T-helper 2 cell treated with Interferon-gamma antibody and Interleukin-4, amounts not matched to agents 5 μg/mL and 100 μg/mL, for 36 hours (primary cell): Measurements from ENCODE around the gene CGA.

Experiments
- DNase-seq: peaks from one replicate; pipeline ENCODE4 v3.0.0; 2021; ENCODE audit warnings: low spot score
- H3K27ac Mint-ChIP-seq: one replicate; pipeline ENCODE4 v1.8.0; 2021; ENCODE audit warnings: mild to moderate bottlenecking, mixed read lengths
- H3K27me3 Mint-ChIP-seq: one replicate; pipeline ENCODE4 v1.8.0; 2021; ENCODE audit warnings: low read depth, mixed read lengths
- H3K36me3 Mint-ChIP-seq: one replicate; pipeline ENCODE4 v1.8.0; 2021; ENCODE audit warnings: low read depth, mixed read lengths
- H3K4me1 Mint-ChIP-seq: one replicate; pipeline ENCODE4 v1.8.0; 2021; ENCODE audit warnings: low read depth, mixed read lengths
- H3K4me3 Mint-ChIP-seq: one replicate; pipeline ENCODE4 v1.8.0; 2022; ENCODE audit warnings: mild to moderate bottlenecking, moderate library complexity, mixed read lengths
- H3K9me3 Mint-ChIP-seq: one replicate; pipeline ENCODE4 v1.8.0; 2021; ENCODE audit warnings: mixed read lengths

CGA gene

DNA sequence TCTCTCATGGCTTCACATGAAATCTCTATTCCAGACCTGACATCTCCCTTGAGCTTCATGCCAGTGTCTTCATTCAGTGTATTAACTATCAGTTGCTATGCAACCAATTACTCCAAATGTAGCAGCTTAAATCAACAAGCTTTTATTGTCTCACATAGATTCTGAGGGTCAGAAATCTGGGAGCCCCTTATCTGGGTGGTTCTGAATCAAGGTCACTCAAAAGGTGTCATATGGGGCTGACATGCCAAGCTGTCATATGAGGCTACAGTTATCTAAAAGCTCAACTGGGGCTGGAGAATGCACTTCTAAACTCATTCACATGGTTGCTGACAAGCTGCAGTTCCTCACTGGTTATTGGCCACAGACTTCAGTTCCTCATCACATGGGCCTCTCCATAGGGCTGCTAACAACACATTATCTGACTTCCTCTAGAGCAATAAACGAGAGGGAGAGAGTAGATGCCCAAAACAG, 7.3 kb upstream of the CGA start:
- H3K27ac Mint-ChIP-seq, result no peak overlapping the region

DNA sequence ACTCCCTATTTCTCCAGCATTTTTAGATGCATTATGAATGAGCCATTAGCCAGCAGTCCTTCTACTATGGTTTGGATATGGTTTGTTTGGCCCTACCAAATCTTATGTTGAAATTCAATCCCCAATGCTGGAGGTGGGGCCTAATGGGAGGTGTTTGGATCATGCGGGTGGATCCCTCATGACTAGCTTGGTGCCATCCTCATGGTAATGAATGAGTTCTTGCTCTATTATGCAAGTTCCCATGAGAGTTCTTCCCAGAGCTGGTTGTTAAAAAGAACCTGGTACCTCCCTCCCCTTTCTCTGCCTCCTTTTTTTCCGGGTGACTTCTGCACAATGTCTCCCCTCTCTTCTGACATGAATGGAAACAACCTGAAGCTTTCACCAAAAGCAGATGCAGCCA, 6.2 kb upstream of the CGA start:
- Mint-ChIP-seq H3K36me3 (no peaks in the 10 kb centered on the region), H3K4me3 (no peak overlapping the region), H3K27me3 (peaks cover 36% of the 10 kb centered on the region)

More for the DNA sequence above, 7.3 kb upstream of the CGA start:
- H3K4me1 Mint-ChIP-seq, result no peaks in the 10 kb centered on the region
- no peaks in the 10 kb centered on the region for H3K9me3 Mint-ChIP-seq
- no peak for DNase-seq
- no peak overlapping the region for H3K4me3 Mint-ChIP-seq
- peaks cover 36% of the 10 kb centered on the region for H3K27me3 Mint-ChIP-seq
- no peaks in the 10 kb centered on the region for H3K36me3 Mint-ChIP-seq

DNA sequence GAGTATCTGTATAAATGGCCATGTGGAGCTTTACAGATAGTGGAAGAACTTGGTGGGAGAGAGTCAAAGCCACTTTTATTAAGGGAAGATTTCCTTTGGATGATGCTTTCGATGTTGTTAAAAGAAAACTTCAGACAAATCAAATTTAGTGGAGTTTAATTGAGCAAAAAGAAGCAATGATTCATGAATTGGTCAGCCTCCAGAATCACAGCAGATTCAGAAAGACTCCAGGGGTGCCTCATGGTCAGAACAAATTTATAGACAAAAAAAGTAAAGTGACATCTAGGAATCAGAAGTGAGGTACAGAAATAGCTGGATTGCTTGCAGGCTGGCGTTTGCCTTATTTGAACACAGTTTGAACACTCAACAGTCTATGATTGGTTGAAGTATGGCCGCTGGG, 5.3 kb upstream of the CGA start:
- H3K4me1 Mint-ChIP-seq, result no peaks in the 10 kb centered on the region
- H3K36me3 Mint-ChIP-seq, result no peaks in the 10 kb centered on the region
- H3K4me3 Mint-ChIP-seq, result no peak overlapping the region
- H3K27ac Mint-ChIP-seq, result no peak overlapping the region
- no peak for DNase-seq
- no peaks in the 10 kb centered on the region for H3K9me3 Mint-ChIP-seq
- H3K27me3 Mint-ChIP-seq, result peaks cover 42% of the 10 kb centered on the region

More for the DNA sequence above, 6.2 kb upstream of the CGA start:
- Mint-ChIP-seq H3K4me1 (no peaks in the 10 kb centered on the region), H3K27ac (no peak overlapping the region), H3K9me3 (no peaks in the 10 kb centered on the region)
- no peak for DNase-seq

DNA sequence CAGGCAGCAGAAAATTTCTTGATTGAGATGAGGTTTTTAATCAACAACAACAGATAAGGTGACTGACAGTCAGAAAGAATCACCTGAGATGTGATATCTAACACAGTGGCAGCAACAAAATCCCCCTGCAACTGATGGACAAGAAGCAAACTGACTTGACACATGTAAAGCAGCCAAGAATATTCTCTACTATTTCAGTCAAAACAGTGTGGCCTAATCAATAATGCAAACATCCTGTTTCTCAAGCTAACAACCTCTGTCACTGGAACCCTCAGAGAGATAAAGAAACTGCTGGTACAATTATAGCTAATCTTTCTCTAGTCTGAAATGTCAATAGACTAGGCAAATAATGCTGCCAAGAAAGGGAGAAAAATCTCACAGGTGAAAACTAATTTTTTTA, 4.6 kb upstream of the CGA start:
- Mint-ChIP-seq H3K27ac (no peak overlapping the region), H3K27me3 (peaks cover 49% of the 10 kb centered on the region), H3K4me3 (no peak overlapping the region), H3K9me3 (no peaks in the 10 kb centered on the region), H3K36me3 (no peaks in the 10 kb centered on the region), H3K4me1 (no peaks in the 10 kb centered on the region)
- no peak for DNase-seq

DNA sequence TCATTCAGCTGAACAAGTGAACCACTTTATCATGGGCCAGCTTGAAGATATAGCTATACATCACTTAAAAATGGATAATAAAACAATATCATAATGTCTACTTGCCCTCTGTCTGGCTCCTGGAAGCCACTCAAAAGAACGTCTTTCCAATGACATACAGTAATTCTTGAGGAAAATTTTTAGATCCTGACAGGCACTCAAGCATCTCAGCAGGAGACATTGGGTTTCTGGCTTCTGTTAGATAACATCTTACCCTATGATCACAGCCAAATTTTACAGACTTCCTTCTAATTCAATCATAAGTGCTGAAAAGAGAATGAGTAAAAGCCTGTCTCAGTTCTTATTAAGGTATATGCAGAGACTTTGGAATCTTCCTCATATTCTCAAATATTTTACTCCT, 330 bp downstream of the CGA start:
- no peak for DNase-seq
- Mint-ChIP-seq H3K36me3 (no peaks in the 10 kb centered on the region), H3K27me3 (peaks cover 46% of the 10 kb centered on the region), H3K27ac (no peak overlapping the region), H3K4me3 (no peak overlapping the region), H3K4me1 (no peaks in the 10 kb centered on the region), H3K9me3 (no peaks in the 10 kb centered on the region)

DNA sequence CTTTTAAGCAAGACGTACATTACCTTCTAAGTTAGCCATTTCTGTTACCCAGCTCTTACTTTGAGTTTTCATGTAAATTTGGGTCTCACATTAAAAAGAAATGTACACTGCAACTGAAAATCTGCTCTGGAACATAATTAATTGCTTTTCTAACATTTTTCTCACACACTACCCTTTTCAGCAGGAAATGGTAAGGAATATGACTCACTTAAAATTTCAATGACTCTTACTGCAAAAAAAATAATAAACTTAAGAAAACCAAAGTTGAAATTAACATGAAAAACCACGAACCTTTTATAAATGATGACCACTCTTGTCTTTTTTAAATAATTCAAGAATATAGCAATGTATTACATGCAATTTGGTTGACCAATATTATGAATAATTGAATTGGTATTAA, 1.3 kb downstream of the CGA start:
- Mint-ChIP-seq H3K9me3 (no peaks in the 10 kb centered on the region), H3K4me1 (no peaks in the 10 kb centered on the region), H3K4me3 (no peak overlapping the region), H3K36me3 (no peaks in the 10 kb centered on the region), H3K27me3 (peaks cover 42% of the 10 kb centered on the region), H3K27ac (no peak overlapping the region)
- DNase-seq, result no peak

DNA sequence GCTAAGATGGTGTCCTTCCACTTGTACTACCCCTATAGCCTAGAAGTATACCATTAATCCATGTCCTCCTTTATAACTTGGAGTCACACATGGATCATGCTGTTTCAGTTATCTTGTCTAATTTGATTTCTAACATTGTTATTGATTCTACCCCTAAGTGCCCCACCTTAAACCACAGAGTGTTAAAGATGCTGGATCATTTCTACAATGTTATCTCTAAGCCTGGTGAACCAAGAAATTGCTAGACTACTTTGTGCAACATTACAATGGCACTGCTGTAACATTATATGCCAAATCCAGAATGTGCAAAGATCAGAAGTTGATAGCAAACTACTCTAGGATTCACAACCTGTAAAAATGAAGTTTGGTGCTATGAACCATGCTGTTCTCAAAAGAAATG, 1.7 kb downstream of the CGA start:
- Mint-ChIP-seq H3K9me3 (no peaks in the 10 kb centered on the region), H3K4me3 (no peak overlapping the region)

DNA sequence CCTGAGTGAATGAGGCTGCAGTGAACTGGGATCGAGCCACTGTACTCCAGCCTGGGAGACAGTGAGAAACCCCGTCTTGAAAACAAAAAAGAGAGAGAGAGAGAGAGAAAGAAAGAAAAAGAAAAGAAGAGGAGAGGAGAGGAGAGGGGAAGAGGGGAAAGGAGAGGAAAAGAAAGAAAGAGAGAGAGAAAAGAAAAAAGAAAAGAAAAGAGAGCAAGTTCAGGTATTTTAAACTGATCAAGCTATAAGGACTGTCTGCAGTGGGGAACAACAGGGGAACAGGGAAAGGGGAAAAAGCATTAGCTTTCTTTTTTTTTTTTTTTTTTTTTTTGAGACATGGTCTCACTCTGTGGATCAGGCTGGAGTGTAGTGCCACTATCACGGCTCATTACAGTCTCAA, 2.5 kb downstream of the CGA start:
- H3K36me3 Mint-ChIP-seq, result no peaks in the 10 kb centered on the region
- peaks cover 48% of the 10 kb centered on the region for H3K27me3 Mint-ChIP-seq
- H3K9me3 Mint-ChIP-seq, result no peaks in the 10 kb centered on the region
- no peak overlapping the region for H3K4me3 Mint-ChIP-seq
- DNase-seq, result no peak
- no peak overlapping the region for H3K27ac Mint-ChIP-seq
- no peaks in the 10 kb centered on the region for H3K4me1 Mint-ChIP-seq

More for the DNA sequence above, 1.7 kb downstream of the CGA start:
- H3K27ac Mint-ChIP-seq, result no peak overlapping the region
- DNase-seq, result no peak
- peaks cover 42% of the 10 kb centered on the region for H3K27me3 Mint-ChIP-seq
- H3K4me1 Mint-ChIP-seq, result no peaks in the 10 kb centered on the region
- no peaks in the 10 kb centered on the region for H3K36me3 Mint-ChIP-seq

DNA sequence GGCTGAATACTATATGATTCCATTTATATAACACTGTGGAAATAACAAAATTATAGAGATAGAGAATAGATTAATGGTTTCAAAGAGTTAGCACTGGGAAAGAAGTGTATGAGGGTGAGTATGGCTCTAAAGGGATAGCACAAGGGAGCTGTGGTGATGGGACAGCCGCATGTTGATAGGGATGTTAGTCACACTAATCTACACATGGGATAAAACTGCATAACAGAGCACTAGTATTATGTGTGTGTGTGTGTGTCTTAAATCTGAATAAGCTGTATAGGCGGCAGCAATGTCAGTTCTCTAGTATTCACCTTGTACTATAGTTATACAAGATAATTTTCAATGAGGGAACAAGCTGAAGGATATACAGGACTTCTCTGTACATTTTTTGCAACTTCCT, 5.8 kb downstream of the CGA start:
- no peak overlapping the region for H3K4me3 Mint-ChIP-seq
- H3K27me3 Mint-ChIP-seq, result peaks cover 33% of the 10 kb centered on the region

DNA sequence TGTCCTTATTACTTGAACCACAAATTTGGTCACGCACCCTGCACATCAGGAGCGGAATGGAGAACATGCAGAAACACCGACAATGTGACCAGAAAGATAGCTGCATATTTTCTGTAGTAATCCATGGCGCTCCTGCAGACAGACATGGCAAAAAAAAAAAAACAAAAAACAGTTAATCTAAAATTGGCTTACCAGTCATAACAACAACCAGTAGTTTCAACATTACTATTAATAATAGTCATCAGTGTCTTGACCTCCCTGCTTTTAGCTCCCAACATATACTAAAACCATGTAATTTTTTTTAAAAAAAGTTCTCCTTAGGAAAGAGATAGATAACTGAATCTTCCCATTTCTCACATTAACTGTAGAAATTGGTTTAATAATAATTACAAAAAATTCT, 6.8 kb downstream of the CGA start:
- Mint-ChIP-seq H3K27ac (no peak overlapping the region), H3K27me3 (peaks cover 30% of the 10 kb centered on the region), H3K9me3 (no peaks in the 10 kb centered on the region), H3K4me1 (no peaks in the 10 kb centered on the region), H3K4me3 (no peak overlapping the region), H3K36me3 (no peaks in the 10 kb centered on the region)
- DNase-seq, result no peak

More for the DNA sequence above, 5.8 kb downstream of the CGA start:
- no peaks in the 10 kb centered on the region for H3K36me3 Mint-ChIP-seq
- H3K9me3 Mint-ChIP-seq, result no peaks in the 10 kb centered on the region
- DNase-seq, result no peak
- no peak overlapping the region for H3K27ac Mint-ChIP-seq
- H3K4me1 Mint-ChIP-seq, result no peaks in the 10 kb centered on the region

DNA sequence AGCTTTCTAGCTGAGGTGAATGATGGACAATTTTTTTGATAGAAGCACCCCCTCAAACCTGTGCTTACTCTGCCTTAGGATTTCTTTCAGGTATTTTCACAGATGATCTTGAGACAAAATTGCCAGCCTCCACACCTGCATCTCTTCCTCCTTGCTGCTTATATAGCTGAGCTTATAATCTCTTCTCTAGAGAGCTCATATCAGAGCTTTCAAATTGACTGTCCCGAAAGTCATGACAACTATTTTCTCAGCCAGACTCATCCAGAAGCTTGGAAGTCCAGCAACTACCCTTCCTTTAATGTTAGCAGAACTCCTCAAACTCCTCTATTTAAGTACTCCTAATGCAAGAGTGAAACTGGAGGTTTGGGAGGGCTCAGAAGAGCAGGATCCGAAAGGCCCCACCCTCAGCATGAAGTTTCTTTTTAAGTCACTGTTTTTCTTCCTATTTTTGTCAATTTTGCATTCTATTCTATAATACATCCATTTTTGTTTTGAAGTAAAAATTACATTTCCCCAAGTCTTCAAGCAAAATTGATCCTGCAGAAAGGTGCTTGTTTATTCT, 12.7 kb downstream of the CGA start:
- H3K4me3 Mint-ChIP-seq, result no peak overlapping the region
- no peaks in the 10 kb centered on the region for H3K36me3 Mint-ChIP-seq
- no peak for DNase-seq
- H3K27me3 Mint-ChIP-seq, result peaks cover 28% of the 10 kb centered on the region
- no peak overlapping the region for H3K27ac Mint-ChIP-seq
- peaks cover 2% of the 10 kb centered on the region for H3K4me1 Mint-ChIP-seq
- no peaks in the 10 kb centered on the region for H3K9me3 Mint-ChIP-seq

DNA sequence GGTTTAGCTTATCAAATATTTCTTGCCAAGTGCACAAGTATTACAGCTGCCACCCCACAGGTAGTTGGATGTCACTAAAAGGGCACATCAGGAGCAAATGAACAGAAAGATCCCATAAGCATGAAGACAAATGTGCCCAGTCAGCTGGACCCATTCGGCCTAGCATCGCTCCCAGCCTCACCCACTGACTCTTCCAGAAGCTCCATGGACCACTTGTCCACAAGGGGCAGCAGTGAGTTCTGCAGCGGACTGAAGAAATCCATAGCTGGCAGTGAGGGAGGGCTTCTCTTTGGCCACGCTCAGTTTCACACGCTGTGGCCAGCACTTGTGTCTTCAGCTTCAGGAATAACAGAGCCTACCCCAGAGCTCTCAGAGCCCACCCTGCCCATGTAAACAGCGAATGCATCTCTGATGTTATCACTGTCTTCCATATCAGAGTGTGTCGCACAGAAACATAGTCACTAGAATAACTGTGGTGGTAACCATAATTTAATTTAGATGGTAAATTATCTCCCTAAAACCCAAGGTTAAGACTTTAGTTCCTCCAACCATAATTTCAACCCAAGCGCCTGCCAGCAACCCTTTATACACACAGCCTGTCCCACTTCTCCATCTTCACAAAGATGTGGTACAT, 15.8 kb downstream of the CGA start:
- peaks cover 23% of the 10 kb centered on the region for H3K27me3 Mint-ChIP-seq

DNA sequence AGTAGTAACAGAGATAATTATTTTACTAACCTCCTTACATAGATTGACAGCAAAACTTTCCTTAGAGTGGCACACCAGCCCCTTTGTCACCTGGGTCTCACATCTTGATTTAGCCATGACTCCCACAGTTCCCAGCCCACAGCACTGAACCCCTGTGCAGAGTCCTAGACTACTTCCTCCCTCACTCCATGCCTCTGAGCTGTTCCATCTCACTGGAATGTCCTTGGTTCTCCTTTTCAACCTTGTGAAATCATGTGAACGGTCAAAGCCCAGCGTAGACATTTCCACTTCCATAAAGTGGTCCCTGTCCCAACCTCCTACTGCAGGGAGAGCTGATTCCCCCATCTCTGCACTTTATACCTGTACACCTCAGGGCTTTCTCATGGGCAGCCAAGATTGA, 19.7 kb downstream of the CGA start:
- no peak for DNase-seq
- Mint-ChIP-seq H3K27ac (no peak overlapping the region), H3K4me3 (no peak overlapping the region), H3K36me3 (no peaks in the 10 kb centered on the region), H3K9me3 (no peaks in the 10 kb centered on the region), H3K4me1 (no peaks in the 10 kb centered on the region), H3K27me3 (peaks cover 9% of the 10 kb centered on the region)

More for the DNA sequence above, 15.8 kb downstream of the CGA start:
- Mint-ChIP-seq H3K36me3 (no peaks in the 10 kb centered on the region), H3K27ac (no peak overlapping the region), H3K4me3 (no peak overlapping the region), H3K9me3 (no peaks in the 10 kb centered on the region), H3K4me1 (peaks cover 2% of the 10 kb centered on the region)
- peak; percentile 39 for DNase-seq

DNA sequence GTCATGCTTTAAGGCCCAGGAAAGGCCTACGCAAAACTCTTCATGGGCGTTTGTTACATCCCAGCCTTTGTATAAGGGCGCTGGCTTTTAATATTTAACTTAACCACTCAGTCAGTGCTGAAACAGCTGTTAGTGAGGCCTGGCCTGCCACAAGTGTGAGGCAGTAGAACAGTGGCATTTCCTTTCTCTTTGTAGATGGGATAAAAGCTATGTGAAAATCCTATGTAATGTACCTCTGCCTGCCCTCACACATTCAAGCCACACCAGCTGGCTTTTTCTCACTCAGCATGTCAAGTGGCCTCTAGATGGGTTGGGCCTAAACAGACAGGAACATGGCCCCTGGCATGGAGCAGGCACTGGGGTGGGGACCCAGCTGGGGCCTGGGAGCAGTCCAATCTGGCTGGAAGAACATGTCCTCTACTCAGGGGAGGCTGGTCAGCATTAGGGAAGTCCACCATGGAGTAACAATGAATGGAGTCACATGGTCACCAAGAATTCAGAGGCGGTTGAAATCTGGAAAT, 20.7 kb downstream of the CGA start:
- Mint-ChIP-seq H3K4me3 (no peak overlapping the region), H3K9me3 (no peaks in the 10 kb centered on the region), H3K4me1 (no peaks in the 10 kb centered on the region), H3K27ac (no peak overlapping the region), H3K27me3 (peaks cover 8% of the 10 kb centered on the region), H3K36me3 (no peaks in the 10 kb centered on the region)
- DNase-seq, result no peak

DNA sequence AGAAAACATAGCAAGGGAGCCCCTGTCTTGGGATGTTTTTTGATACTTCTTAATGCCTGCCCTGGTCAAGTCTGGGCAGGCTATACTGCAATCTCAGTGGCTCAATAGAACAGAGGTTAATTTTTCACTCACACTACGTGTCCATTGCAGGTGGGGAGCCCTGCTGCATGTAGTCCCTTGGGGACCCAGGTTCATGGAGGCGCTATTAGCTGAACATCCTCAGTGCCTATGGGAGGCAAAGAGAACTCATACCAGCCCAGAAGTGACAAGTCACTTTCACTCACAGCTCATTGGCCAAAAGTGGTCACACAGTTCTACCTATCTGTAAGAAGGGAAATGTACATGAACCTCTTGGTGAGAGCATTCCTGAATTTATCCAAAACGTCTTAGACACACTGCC, 23.2 kb downstream of the CGA start:
- H3K27ac Mint-ChIP-seq, result no peak overlapping the region
- peaks cover 23% of the 10 kb centered on the region for H3K27me3 Mint-ChIP-seq
- H3K9me3 Mint-ChIP-seq, result no peaks in the 10 kb centered on the region
- no peak overlapping the region for H3K4me3 Mint-ChIP-seq
- H3K4me1 Mint-ChIP-seq, result peaks cover under 1% of the 10 kb centered on the region
- no peaks in the 10 kb centered on the region for H3K36me3 Mint-ChIP-seq
- DNase-seq, result no peak
